Suprapubic skin (tissue), 3 donors: Measurements from ENCODE around the gene EGR2.

ENCODE experiments used
- EP300 ChIP-seq: sonication (generic); formaldehyde crosslinking; IDR thresholded peaks from one replicate; pipeline ENCODE4 v1.6.1; 2017; ENCODE audit warnings: antibody characterized with exemption
- POLR2A ChIP-seq, 2 donors: fragments of 450-650 bp; IDR thresholded peaks; one replicate each; pipeline ENCODE4 v1.6.1; 2017; ENCODE audit warnings: antibody characterized with exemption in 2 of 2, mild to moderate bottlenecking in 2 of 2, moderate library complexity in 2 of 2
- TF ChIP-seq, protein P1 (sequence below), 2 donors: fragments of 200-600 bp in 1 of 2; fragments of 450-650 bp in 1 of 2; sonication (generic) in 1 of 2; IDR thresholded peaks; one replicate each; pipeline ENCODE4 v1.5.1; 2016 to 2019; ENCODE audit warnings: antibody characterized with exemption in 2 of 2, mild to moderate bottlenecking in 1 of 2, moderate library complexity in 1 of 2

DNA sequence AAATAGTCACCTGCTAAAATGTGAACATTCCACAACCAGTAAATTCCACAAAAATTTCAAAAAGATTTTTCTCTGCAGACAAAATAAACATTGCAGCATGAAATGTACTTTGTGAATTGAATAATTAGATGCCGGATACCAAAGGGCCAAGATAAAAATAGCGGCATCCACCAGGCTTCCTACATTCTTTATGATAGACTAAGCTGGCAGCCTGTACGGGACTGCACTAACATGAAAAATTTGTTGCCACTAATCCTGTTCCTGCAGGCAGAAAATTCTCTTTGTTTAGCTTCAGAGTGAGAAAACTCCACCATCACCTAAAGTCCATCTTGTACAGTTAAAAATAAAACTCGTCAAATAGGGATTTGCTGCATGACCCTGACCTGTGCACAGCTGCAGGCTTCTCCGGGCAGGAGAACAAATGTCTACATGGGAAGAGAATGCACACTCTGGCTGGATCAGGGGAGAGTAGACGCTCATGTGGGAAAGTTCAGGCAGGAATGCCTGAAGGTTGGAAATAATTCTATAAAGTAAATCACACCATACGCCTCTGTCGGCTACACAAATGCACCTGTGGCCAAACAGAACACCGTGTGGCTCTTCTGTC lies 27.2 kb downstream of the EGR2 start:
- TF ChIP-seq POLR2A (IDR thresholded peaks at IDR 0.05) (no peak), EP300 (no peak)
- TF ChIP-seq, protein P1, sequence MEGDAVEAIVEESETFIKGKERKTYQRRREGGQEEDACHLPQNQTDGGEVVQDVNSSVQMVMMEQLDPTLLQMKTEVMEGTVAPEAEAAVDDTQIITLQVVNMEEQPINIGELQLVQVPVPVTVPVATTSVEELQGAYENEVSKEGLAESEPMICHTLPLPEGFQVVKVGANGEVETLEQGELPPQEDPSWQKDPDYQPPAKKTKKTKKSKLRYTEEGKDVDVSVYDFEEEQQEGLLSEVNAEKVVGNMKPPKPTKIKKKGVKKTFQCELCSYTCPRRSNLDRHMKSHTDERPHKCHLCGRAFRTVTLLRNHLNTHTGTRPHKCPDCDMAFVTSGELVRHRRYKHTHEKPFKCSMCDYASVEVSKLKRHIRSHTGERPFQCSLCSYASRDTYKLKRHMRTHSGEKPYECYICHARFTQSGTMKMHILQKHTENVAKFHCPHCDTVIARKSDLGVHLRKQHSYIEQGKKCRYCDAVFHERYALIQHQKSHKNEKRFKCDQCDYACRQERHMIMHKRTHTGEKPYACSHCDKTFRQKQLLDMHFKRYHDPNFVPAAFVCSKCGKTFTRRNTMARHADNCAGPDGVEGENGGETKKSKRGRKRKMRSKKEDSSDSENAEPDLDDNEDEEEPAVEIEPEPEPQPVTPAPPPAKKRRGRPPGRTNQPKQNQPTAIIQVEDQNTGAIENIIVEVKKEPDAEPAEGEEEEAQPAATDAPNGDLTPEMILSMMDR (IDR thresholded peaks at IDR 0.05), result no peak
